Natural killer cell treated with Interleukin-12 subunit alpha and Interleukin-12 subunit beta and Interleukin-15 and Interleukin-18, amount 100 ng/mL, for 72 hours (primary cell): Measurements from ENCODE around the gene HSD11B2. TPM values are rescaled to one million over a fixed set of nuclear protein-coding genes. Genes with fewer than 3 reads are reported as not detected.
A peak's percentile ranks its signal among the peaks of the same experiment; 100 is the strongest.
"Not testable (repeated sequence)": the region's sequence is repeated elsewhere in the genome, so short reads cannot be mapped to it uniquely, and the experiment has no call there.

Experiments used
- ATAC-seq, 2 donors: fragments of 150-1000 bp; cut with Tn5 transposase in 1 of 2; sonication (Bioruptor Pico), chemical (Tn5 transposase) in 1 of 2; 2 replicates each; pipeline ENCODE4 v1.10.0; 2021
- DNase-seq: peaks from one replicate; pipeline ENCODE4 v3.0.0; 2022; ENCODE audit warnings: low spot score
- H3K27ac Mint-ChIP-seq, 2 donors: 1 replicate in 1 of 2; 2 replicates in 1 of 2; pipeline ENCODE4 v1.8.0; 2022; ENCODE audit warnings: mixed read lengths in 2 of 2, mild to moderate bottlenecking in 1 of 2, moderate library complexity in 1 of 2
- H3K27me3 Mint-ChIP-seq, 2 donors: 1 replicate in 1 of 2; 2 replicates in 1 of 2; pipeline ENCODE4 v1.8.0; 2022; ENCODE audit warnings: mixed read lengths in 2 of 2
- H3K36me3 Mint-ChIP-seq: one replicate; pipeline ENCODE4 v1.8.0; 2022; ENCODE audit warnings: mixed read lengths
- H3K4me1 Mint-ChIP-seq, 2 donors: 1 replicate in 1 of 2; 2 replicates in 1 of 2; pipeline ENCODE4 v1.8.0; 2022; ENCODE audit warnings: low read depth in 2 of 2, mixed read lengths in 2 of 2, mild to moderate bottlenecking in 1 of 2
- H3K4me3 Mint-ChIP-seq: one replicate; pipeline ENCODE4 v1.8.0; 2022; ENCODE audit warnings: mixed read lengths
- H3K9me3 Mint-ChIP-seq: 2 replicates; pipeline ENCODE4 v1.8.0; 2022; ENCODE audit warnings: mixed read lengths
- total RNA-seq, 2 donors: library from RNA; stranded (reverse); gene quantifications; one replicate each; pipeline ENCODE4 v1.2.3, GENCODE V29; 2022

The HSD11B2 gene
- total RNA-seq, 2 donors from 2014 or later: not detected

DNA sequence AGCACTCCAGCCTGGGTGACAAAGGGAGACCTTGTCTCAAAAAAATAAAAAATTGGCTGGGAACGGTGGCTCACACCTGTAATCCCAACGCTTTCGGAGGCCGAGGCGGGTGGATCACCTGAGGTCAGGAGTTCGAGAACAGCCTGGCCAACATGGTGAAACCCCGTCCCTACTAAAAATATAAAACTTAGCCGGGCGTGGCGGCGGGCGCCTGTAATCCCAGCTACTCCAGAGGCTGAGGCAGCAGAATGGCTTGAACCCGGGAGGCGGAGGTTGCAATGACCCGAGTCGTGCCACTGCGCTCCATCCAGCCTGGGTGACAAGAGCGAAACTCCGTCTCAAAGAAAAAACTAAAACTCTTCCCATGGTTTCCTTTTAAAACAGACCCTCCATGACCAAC is 15.5 kb upstream of the HSD11B2 start:
- H3K9me3 Mint-ChIP-seq, H3K36me3 Mint-ChIP-seq, DNase-seq, ATAC-seq, H3K27ac Mint-ChIP-seq: not testable (repeated sequence)
- Mint-ChIP-seq H3K4me1 (peaks cover 10 to 11% of the 10 kb centered on the region in 2 donors), H3K27me3 (peaks cover 7 to 22% of the 10 kb centered on the region in 2 donors), H3K4me3 (peak overlapping the region; percentile 58)

DNA sequence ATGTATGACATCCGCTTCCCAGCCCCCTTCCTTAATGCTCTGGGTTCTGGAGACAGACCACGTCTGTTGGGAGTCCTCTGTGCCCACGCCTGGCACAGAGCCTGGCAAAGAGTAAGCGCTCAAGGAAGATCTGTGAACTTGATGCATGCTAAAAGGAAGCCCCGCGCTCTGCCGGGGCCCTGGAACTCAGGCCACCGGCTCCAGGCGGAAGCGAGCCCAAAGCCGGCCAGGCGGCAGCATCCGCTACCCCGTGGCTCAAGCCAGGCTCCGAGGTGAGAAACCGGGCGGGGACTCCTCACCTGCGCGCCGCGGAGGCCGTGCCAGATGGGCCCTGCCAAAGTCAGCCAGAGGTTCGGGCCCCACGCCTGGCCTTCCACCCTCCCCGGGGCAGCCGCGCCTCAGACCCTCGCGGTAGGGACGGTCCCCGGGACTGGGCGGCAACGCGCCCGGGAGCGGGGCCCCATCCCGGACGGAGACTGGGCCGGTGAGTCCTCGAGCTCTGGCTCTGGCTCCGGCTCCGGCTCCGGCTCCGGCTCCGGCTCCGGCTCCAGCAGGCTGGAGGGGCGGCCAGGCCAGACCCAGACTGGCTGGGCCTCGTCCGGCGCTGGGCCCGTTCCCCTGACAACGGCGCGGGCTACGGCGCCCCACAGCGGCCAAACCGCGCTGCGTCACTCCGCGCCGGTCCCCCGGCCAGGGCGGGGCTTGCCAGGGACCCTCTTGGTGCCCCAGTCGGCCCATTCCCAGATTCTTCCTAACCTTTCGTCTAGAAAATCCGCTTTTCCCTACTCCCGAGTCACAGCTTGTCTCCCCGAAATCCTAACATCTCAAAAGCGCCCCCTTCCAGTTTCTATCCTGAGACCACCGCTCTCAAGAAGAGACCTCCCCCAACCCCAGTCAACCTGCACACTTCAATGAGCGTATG is 14.8 kb upstream of the HSD11B2 start, which contains the start of gene ZDHHC1:
Gene ZDHHC1 (minus strand): TSS at position 606 of the 922 bp plus-strand sequence. CDS start 8,702 bp downstream, outside the sequence.
- Mint-ChIP-seq H3K4me3 (peak within 1 kb of the TSS; percentile 91), H3K27ac (peak within 1 kb of the TSS; percentile 60 to 88), H3K27me3 (peaks cover 7 to 22% of the 10 kb centered on the region in 2 donors), H3K4me1 (peaks cover 10 to 11% of the 10 kb centered on the region in 2 donors), H3K9me3 (no peaks in the 10 kb centered on the region), H3K36me3 (no peaks in the 10 kb centered on the region)
- ATAC-seq: peak; percentile 93 to 94
- no peak for DNase-seq

DNA sequence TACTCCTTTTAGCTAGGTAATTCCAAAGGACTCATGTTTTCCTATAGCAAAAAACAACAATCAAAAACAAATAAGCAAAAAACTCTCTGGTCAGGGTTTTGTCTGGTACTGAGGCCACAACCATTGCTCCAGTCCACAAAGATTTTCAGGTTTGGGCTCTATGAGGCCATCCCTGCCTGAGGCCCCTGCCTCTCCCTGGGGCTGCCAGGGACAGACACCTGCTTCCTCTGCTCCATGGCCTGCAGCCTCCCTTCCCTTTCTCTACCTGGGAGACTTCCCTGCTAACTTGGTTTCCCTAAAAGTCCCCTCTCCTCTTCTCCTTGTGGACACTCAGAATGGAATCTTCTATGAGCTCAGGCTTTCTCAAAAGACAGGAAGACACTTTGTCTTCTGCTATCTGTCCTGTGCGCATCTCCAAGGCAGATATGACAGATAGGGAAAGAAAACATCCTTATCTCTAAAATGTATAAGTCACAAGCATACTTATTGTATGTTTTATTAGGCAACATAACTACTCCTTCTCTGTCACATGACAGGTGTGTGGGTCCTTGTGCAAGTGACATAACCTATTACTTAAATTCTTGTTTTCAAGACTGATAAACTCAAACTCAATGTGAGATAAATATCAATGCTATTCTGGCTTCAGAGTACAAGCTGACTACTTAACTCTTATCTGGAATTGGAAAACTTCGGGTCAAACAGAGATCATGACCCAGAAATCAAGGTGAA is 13.4 kb upstream of the HSD11B2 start:
- H3K27me3 Mint-ChIP-seq: peaks cover 7 to 19% of the 10 kb centered on the region in 2 donors
- no peak overlapping the region for H3K27ac Mint-ChIP-seq
- ATAC-seq (no peak), DNase-seq (no peak)
- H3K4me3 Mint-ChIP-seq: peak overlapping the region; percentile 49
- no peaks in the 10 kb centered on the region for H3K36me3 Mint-ChIP-seq
- no peaks in the 10 kb centered on the region for H3K9me3 Mint-ChIP-seq
- H3K4me1 Mint-ChIP-seq: peaks cover 10 to 11% of the 10 kb centered on the region in 2 donors

DNA sequence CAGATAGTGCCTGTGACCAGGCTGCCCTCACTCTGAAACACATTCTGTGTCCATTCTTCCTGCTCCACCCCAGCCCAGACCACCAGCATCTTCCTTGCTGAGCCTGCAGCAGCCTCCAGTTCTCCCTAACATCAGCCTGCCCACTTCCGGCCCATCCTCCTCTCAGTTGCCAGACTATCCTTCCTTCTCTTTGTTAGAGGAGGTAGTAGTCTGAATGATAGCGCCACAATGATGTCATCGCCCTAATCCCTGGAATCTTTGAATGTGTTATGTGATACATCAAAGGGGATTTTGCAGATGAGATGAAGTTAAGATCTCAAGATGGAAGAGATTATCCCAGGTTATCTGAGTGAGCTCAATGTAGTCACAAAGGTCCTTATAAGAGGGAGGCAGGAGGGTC is 11.4 kb upstream of the HSD11B2 start:
- Mint-ChIP-seq H3K36me3 (no peaks in the 10 kb centered on the region), H3K4me3 (no peak overlapping the region), H3K27me3 (peaks cover 14 to 16% of the 10 kb centered on the region in 2 donors), H3K9me3 (no peaks in the 10 kb centered on the region), H3K27ac (no peak overlapping the region), H3K4me1 (peaks cover 10 to 11% of the 10 kb centered on the region in 2 donors)
- DNase-seq (no peak), ATAC-seq (no peak)

DNA sequence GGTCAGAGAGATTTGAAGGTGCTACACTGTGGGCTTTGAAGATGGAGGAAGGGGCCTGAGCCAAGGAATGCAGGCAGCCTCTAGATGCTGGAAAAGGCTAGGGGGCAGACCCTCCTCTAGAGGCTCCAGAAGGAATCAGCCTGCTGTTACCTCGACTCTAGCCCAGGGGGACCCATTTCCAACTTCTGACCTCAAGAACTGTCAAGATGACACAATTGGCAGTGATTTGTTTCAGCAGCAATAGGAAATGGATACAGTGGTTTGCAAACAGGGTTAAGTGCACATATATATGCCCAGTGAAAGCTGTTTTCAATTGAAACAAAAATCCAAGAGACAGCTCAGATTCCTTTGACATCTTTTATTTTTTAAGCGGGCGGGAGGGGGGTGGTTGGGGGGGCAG is 11.0 kb upstream of the HSD11B2 start:
- no peak overlapping the region for H3K27ac Mint-ChIP-seq
- no peaks in the 10 kb centered on the region for H3K9me3 Mint-ChIP-seq
- DNase-seq: no peak
- H3K36me3 Mint-ChIP-seq: no peaks in the 10 kb centered on the region
- H3K4me3 Mint-ChIP-seq: no peak overlapping the region
- H3K27me3 Mint-ChIP-seq: peaks cover 14 to 16% of the 10 kb centered on the region in 2 donors
- no peak for ATAC-seq
- peaks cover 10 to 11% of the 10 kb centered on the region in 2 donors for H3K4me1 Mint-ChIP-seq

DNA sequence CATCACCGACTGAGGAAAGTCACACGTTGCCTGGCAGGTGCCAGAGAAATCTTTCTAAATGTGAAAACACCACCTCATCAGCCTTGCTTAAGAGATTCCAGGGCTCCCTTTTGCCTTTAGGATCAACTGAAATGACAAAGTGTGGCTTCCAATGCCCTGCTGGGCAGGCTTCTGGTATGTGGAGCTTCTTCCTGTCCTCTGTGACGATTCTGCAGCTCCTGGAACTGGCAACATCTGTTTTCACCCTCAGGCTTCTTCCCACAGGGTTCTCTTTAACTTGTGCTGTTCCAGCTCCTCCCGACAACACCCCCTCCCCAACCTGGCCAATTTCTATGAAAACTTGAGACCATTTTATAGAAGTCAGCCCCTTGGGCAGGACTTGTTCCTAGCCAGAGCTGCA is 9.9 kb upstream of the HSD11B2 start:
- ATAC-seq: no peak
- Mint-ChIP-seq H3K4me3 (no peak overlapping the region), H3K27me3 (peaks cover 14% of the 10 kb centered on the region in 2 donors), H3K4me1 (peaks cover 5 to 7% of the 10 kb centered on the region in 2 donors), H3K36me3 (no peaks in the 10 kb centered on the region), H3K27ac (no peak overlapping the region), H3K9me3 (no peaks in the 10 kb centered on the region)
- DNase-seq: no peak

DNA sequence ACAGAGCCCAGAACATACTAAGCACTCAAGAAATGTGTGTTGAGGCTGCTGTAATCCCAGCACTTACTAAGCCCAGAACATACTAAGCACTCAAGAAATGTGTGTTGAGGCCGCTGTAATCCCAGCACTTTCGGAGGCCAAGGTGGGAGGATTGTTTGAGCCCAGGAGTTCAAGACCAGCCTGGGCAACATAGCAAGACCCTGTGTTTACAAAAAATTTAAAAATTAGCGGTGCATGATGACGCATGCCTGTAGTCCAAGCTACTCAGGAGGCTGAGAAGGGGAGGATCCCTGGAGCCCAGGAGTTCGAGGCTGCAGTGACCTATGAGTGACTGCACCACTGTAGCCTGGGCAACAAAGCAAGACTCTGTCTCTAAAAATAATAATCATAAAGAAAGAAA is 7.9 kb upstream of the HSD11B2 start:
- no peaks in the 10 kb centered on the region for H3K36me3 Mint-ChIP-seq
- no peak for DNase-seq
- no peak for ATAC-seq
- H3K9me3 Mint-ChIP-seq: no peaks in the 10 kb centered on the region
- peaks cover 12 to 26% of the 10 kb centered on the region in 2 donors for H3K27me3 Mint-ChIP-seq
- no peaks in the 10 kb centered on the region for H3K4me1 Mint-ChIP-seq
- H3K4me3 Mint-ChIP-seq: no peak overlapping the region
- no peak overlapping the region for H3K27ac Mint-ChIP-seq

DNA sequence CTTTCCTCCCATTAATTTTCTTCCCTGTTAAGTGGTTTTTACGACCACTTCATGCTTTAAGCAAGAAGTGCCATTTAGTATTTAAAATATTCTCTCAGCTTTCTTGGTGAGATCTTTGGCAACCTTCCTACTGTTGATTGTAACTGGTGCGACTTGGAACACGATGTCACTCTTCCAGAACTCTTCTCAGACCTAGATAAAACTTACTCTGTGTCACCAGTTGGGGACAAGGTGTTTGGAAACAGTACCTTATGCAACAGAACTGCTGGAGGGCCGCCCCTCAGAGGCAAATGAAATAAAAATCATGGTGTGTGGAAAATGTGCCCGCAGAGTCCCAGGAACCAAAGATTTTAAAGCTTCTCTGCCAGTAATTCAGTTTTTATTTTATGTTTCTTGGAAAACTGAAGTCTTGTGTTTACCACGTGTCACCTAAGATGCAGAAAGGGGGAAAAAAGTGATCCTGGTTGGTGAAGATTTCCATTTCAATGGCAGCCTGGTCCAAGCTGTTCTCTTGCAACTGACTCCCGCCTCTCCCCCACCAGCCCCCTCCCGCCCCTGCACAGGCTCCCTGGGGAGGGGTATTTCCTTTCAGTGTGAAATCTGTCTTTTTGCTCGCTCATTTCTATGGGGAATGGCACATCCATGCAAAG is 7.2 kb upstream of the HSD11B2 start:
- H3K4me1 Mint-ChIP-seq: no peaks in the 10 kb centered on the region
- no peaks in the 10 kb centered on the region for H3K9me3 Mint-ChIP-seq
- ATAC-seq (no peak), DNase-seq (no peak)
- H3K27me3 Mint-ChIP-seq: peaks cover 16 to 28% of the 10 kb centered on the region in 2 donors
- no peak overlapping the region for H3K4me3 Mint-ChIP-seq
- H3K27ac Mint-ChIP-seq: no peak overlapping the region
- H3K36me3 Mint-ChIP-seq: no peaks in the 10 kb centered on the region

DNA sequence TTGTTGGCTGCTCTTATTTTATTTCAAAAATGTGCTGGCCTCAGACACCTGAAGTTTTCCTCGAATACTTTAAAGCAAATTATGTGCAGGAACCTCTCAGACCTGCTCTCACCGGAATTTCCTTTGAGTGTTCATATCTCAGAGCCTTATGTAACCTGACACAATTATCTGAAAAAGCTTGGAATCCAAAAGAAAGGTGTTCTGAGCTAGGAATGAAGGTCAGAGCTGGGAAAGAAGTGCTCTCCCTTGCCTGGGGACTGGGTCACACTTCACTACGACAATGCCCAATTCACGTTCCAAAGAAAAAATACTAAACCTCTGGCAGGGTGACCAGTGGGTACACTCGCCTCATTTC is 6.7 kb upstream of the HSD11B2 start:
- no peaks in the 10 kb centered on the region for H3K9me3 Mint-ChIP-seq
- DNase-seq (no peak), ATAC-seq (no peak)
- H3K27me3 Mint-ChIP-seq: peaks cover 20 to 31% of the 10 kb centered on the region in 2 donors
- peaks cover 0 to 2% of the 10 kb centered on the region in 2 donors for H3K4me1 Mint-ChIP-seq
- H3K27ac Mint-ChIP-seq: no peak overlapping the region
- H3K4me3 Mint-ChIP-seq: no peak overlapping the region
- no peaks in the 10 kb centered on the region for H3K36me3 Mint-ChIP-seq

DNA sequence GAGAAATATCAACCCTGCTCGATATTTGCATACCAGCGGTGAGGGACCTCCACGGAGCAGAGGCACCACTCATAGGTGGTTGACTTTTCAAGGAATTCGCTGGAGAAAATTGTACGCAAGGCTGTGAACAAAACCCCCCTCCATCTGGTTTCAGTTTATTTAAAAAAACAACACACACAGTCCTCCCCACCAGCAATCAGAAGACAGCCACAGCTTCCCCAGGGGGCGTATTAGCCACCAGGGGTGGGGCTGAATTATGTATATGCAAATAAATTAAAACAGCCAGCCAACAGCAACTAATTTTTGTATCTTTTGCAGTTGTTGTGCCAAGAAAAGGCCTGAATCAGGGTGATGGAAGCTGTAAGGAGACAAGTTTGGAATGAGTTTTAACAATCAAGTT is 5.9 kb upstream of the HSD11B2 start:
- H3K27ac Mint-ChIP-seq: no peak overlapping the region
- DNase-seq: no peak
- peaks cover 18 to 29% of the 10 kb centered on the region in 2 donors for H3K27me3 Mint-ChIP-seq
- H3K4me3 Mint-ChIP-seq: no peak overlapping the region
- no peak for ATAC-seq
- no peaks in the 10 kb centered on the region for H3K36me3 Mint-ChIP-seq
- H3K4me1 Mint-ChIP-seq: peaks cover 0 to 2% of the 10 kb centered on the region in 2 donors
- no peaks in the 10 kb centered on the region for H3K9me3 Mint-ChIP-seq

DNA sequence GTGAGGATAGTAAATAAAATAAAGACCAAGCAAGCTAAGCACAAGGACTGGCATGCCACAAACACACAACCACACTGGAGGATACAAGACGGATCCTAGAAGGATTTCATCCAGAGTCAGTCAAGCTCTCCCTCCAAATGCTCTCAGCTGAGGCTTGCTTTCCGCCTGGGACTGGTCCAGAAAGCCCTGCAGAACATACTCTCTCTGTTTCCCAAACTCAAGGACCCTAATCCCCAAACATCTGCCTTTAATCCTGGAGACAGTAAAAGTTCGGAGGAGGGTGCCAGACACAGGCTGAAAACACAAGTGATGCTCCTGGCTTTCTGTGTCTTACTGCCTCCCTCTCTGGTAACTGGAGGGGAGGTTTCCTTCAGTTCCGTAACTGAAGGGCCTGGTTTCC is 5.3 kb upstream of the HSD11B2 start:
- Mint-ChIP-seq H3K9me3 (no peaks in the 10 kb centered on the region), H3K27ac (no peak overlapping the region), H3K4me1 (peaks cover 4 to 6% of the 10 kb centered on the region in 2 donors), H3K27me3 (peaks cover 22 to 29% of the 10 kb centered on the region in 2 donors), H3K4me3 (no peak overlapping the region), H3K36me3 (no peaks in the 10 kb centered on the region)
- no peak for ATAC-seq
- DNase-seq: no peak

DNA sequence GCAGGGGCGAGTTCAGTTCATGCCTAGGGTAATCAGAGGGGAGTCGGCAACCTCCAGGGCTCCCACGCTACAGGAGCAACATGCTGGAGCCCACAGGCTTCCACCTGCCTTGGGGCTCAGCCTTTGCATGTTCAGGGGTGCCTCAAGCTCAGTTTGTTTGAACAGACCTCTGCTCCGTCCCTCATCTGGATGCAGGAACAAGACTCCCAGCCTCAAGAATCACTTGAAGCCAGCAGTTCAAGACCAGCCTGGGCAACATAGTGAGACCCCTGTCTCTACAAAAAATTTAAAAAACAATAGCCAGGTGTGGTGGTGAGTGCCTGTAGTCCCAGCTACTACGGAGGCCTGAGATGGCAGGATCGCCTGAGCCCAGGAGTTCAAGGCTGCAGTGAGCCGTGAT is 4.9 kb upstream of the HSD11B2 start:
- Mint-ChIP-seq H3K36me3 (no peaks in the 10 kb centered on the region), H3K27me3 (peaks cover 22 to 29% of the 10 kb centered on the region in 2 donors), H3K4me1 (peaks cover 4 to 6% of the 10 kb centered on the region in 2 donors), H3K27ac (no peak overlapping the region), H3K4me3 (no peak overlapping the region), H3K9me3 (no peaks in the 10 kb centered on the region)
- ATAC-seq: no peak
- no peak for DNase-seq

DNA sequence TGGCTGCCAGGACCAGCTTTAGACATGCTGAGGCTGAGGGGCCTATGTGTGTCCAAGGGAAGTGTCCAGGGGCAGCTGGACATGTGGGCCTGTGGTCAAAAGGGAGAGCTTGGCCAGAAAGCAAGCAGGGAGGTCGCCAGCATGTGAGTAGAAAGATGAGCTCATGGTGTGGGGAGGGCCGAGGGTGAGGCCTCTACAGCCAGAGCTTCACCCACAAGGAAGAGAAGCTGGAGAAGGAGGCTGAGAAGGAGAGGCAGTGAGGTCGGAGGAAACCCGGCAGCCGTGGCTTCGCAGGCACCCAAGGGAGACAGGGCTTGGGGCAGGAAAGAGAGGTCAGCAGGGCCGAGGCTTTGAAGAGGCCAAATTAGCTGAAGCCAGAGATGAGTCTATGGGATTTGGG is 4.0 kb upstream of the HSD11B2 start:
- Mint-ChIP-seq H3K9me3 (no peaks in the 10 kb centered on the region), H3K27me3 (peaks cover 22 to 29% of the 10 kb centered on the region in 2 donors), H3K27ac (no peak overlapping the region), H3K4me3 (no peak overlapping the region), H3K36me3 (no peaks in the 10 kb centered on the region), H3K4me1 (peaks cover 4 to 6% of the 10 kb centered on the region in 2 donors)
- ATAC-seq (no peak), DNase-seq (no peak)
